GM23338 (cell line): ENCODE data around the gene ARF5. TPM values are rescaled to one million over a fixed set of nuclear protein-coding genes. Genes with fewer than 3 reads are reported as not detected.

Source experiments
- ATAC-seq: fragments of 200-7000 bp; cut with Tn5 transposase; 3 replicates; pipeline ENCODE4 v1.9.1; 2020
- DNase-seq: peaks from one replicate; pipeline ENCODE4 v3.0.0-alpha.2; 2015; ENCODE audit warnings: low spot score
- H2AFZ ChIP-seq: fragments of 200-600 bp; sonication (generic); 2 replicates; pipeline ENCODE4 v1.8.0; 2016; ENCODE audit warnings: antibody characterized with exemption, mild to moderate bottlenecking, moderate library complexity
- H3F3A ChIP-seq: fragments of 200-600 bp; sonication (generic); replicated peaks from 2 replicates; pipeline ENCODE4 v1.8.0; 2017; ENCODE audit warnings: antibody characterized with exemption, mixed run types, low read depth
- H3K27ac ChIP-seq: fragments of 200-600 bp; sonication (generic); 2 replicates; pipeline ENCODE4 v1.6.1; 2016; ENCODE audit warnings: low read depth
- H3K27me3 ChIP-seq: fragments of 200-600 bp; sonication (generic); 2 replicates; pipeline ENCODE4 v1.8.0; 2016; ENCODE audit warnings: mild to moderate bottlenecking, mixed run types, moderate library complexity; ENCODE audit not compliant: insufficient read depth
- H3K36me3 ChIP-seq: fragments of 200-600 bp; sonication (generic); 2 replicates; pipeline ENCODE4 v1.8.0; 2016; ENCODE audit warnings: mild to moderate bottlenecking; ENCODE audit not compliant: insufficient read depth
- H3K4me1 ChIP-seq: fragments of 200-600 bp; sonication (generic); 2 replicates; pipeline ENCODE4 v1.8.0; 2016; ENCODE audit warnings: mild to moderate bottlenecking, moderate library complexity; ENCODE audit not compliant: insufficient read depth
- H3K4me2 ChIP-seq: fragments of 200-600 bp; sonication (generic); 2 replicates; pipeline ENCODE4 v1.7.1; 2017; ENCODE audit warnings: mixed run types
- H3K4me3 ChIP-seq: fragments of 200-600 bp; sonication (generic); 2 replicates; pipeline ENCODE4 v1.6.1; 2016; ENCODE audit warnings: mixed run types
- H3K79me2 ChIP-seq: fragments of 200-600 bp; sonication (generic); replicated peaks from 2 replicates; pipeline ENCODE4 v1.8.0; 2017; ENCODE audit warnings: mild to moderate bottlenecking; ENCODE audit not compliant: insufficient read depth
- H3K9me2 ChIP-seq: fragments of 200-600 bp; sonication (generic); 2 replicates; pipeline ENCODE4 v1.8.0; 2017; ENCODE audit not compliant: insufficient read depth
- H4K20me1 ChIP-seq: fragments of 200-600 bp; sonication (generic); replicated peaks from 2 replicates; pipeline ENCODE4 v1.8.0; 2017; ENCODE audit warnings: mild to moderate bottlenecking; ENCODE audit not compliant: insufficient read depth
- H3K27ac Mint-ChIP-seq: 2 replicates; pipeline ENCODE4 v1.8.0; 2020; ENCODE audit warnings: inconsistent platforms, mild to moderate bottlenecking, moderate library complexity, mixed read lengths
- H3K27me3 Mint-ChIP-seq: 3 replicates; pipeline ENCODE4 v1.8.0; 2022; ENCODE audit warnings: low read depth, mild to moderate bottlenecking, moderate library complexity, mixed read lengths, inconsistent platforms; ENCODE audit not compliant: insufficient read depth, poor library complexity
- H3K36me3 Mint-ChIP-seq: 3 replicates; pipeline ENCODE4 v1.8.0; 2021; ENCODE audit warnings: low read depth, mild to moderate bottlenecking, inconsistent platforms, moderate library complexity, mixed read lengths
- H3K4me1 Mint-ChIP-seq: 3 replicates; pipeline ENCODE4 v1.8.0; 2020; ENCODE audit warnings: mild to moderate bottlenecking, inconsistent platforms, mixed read lengths
- H3K4me3 Mint-ChIP-seq: 3 replicates; pipeline ENCODE4 v1.8.0; 2021; ENCODE audit warnings: moderate library complexity, mild to moderate bottlenecking, inconsistent platforms, mixed read lengths
- H3K9me3 Mint-ChIP-seq: 3 replicates; pipeline ENCODE4 v1.8.0; 2020; ENCODE audit warnings: moderate library complexity, mild to moderate bottlenecking, inconsistent platforms, mixed read lengths
- CREB1 ChIP-seq: fragments of 250-450 bp; sonication (Bioruptor Pico); IDR thresholded peaks from 2 replicates; pipeline ENCODE4 v1.5.0; 2020; ENCODE audit warnings: low read depth, mild to moderate bottlenecking, moderate library complexity
- ETS1 ChIP-seq: IDR thresholded peaks from 2 replicates; pipeline ENCODE4 v1.6.1; 2016; ENCODE audit warnings: antibody characterized with exemption
- EZH2phosphoT487 ChIP-seq: fragments of 200-600 bp; sonication (generic); IDR thresholded peaks from one replicate; pipeline ENCODE4 v1.8.1; 2018; ENCODE audit warnings: antibody characterized with exemption; ENCODE audit not compliant: unreplicated experiment
- POLR2AphosphoS5 ChIP-seq: IDR thresholded peaks from 2 replicates; pipeline ENCODE4 v1.6.1; 2016; ENCODE audit warnings: antibody characterized with exemption, low read depth
- REST ChIP-seq: IDR thresholded peaks from one replicate; pipeline ENCODE4 v1.6.1; 2018; ENCODE audit warnings: antibody characterized with exemption; ENCODE audit not compliant: unreplicated experiment
- STAT1 ChIP-seq: IDR thresholded peaks from one replicate; pipeline ENCODE4 v1.6.1; 2016; ENCODE audit warnings: antibody characterized with exemption; ENCODE audit not compliant: unreplicated experiment
- ZNF462 ChIP-seq: fragments of 250-450 bp; sonication (Bioruptor Pico); IDR thresholded peaks from 2 replicates; pipeline ENCODE4 v1.5.0; 2020; ENCODE audit warnings: mild to moderate bottlenecking, moderate library complexity
- polyA plus RNA-seq: library from polyadenylated mRNA; unstranded; fragments of >200 nt; fragmentation: Nextera tagmentation; extraction: Ambion mirVana; gene quantifications from 2 replicates; pipeline ENCODE4 v1.2.1, GENCODE V29; 2016
- total RNA-seq: library from RNA; depleted of rRNA; stranded (reverse); fragments of >200 nt; shearing (Covaris generic); gene quantifications from 2 replicates; pipeline ENCODE4 v1.2.3, GENCODE V29; 2014

The ARF5 gene
- total and polyA plus RNA-seq, 2 experiments from 2014 or later, result 196 to 201 TPM

DNA sequence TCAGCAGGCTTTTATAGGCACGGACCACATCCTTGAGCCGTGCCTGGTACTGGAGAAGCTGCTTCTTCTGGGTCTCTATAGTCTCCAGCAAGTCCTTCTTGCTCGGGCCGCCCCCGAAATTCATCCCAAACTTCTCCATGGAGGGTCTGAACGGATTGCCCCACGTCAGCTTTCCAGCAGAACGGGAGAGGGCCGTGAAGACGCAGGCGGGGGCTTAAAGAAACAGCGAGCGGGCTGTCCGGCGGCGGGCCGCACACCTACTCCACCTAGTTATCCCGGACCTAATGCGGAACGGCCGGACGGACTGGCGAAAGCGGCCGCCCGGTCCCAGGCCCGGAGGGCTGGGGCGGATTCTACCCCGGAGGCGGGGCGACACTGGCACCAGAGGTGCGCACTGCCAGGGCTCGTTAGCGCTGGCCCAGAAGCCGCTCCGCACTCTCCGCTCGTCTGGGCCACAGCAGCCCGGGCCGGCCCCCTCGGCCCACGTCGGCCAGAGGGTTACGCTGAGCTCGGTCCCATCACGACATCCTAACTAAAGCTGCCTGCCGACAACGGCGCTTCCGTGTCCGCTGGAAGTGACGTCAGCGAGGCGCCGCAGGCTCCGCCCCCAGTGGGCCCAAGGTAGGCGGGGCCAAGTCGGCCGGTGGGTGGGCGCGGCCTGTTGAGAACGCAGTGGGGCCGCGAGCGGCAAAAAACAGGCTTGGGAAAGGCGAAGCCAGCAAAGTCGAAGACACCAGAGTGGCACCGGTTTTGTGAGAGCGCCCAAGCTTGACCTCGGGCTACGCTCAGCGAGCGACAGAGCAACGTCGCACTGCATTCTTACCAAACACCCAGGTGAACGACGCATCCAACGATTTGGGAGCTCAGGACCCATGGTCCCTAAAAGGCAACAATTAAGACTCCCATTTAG is 2.9 kb upstream of the ARF5 start, which contains the start of gene GCC1:
Gene GCC1, minus strand, starts transcription at position 553 of the 910 bp plus-strand sequence. Its CDS starts 414 bp downstream, at position 139.
- peak; percentile 94 for DNase-seq
- Histone ChIP-seq H3K27ac (no peak within 1 kb of the TSS), H3K4me3 (peak within 1 kb of the TSS; percentile 92), H3K27me3 (peaks cover 24% of the 10 kb centered on the region), H3K79me2 (peaks cover 34% of the 10 kb centered on the region), H3K4me1 (peaks cover 27% of the 10 kb centered on the region), H3K9me2 (no peaks in the 10 kb centered on the region), H2AFZ (peak within 1 kb of the TSS; percentile 99), H3K4me2 (peak within 1 kb of the TSS; percentile 99), H3K36me3 (peaks cover 7% of the 10 kb centered on the region; the same call in 1 of the 2 replicates), H3F3A (peaks cover 8% of the 10 kb centered on the region), H4K20me1 (peaks cover 30% of the 10 kb centered on the region)
- peaks cover 26% of the 10 kb centered on the region for H3K4me1 Mint-ChIP-seq
- H3K9me3 Mint-ChIP-seq, result no peaks in the 10 kb centered on the region; the same call in 2 of the 3 replicates
- ATAC-seq, result peak; percentile 57
- H3K27me3 Mint-ChIP-seq, result peaks cover 27% of the 10 kb centered on the region
- TF ChIP-seq ETS1, result peak; percentile 82
- peak; percentile 95 for TF ChIP-seq CREB1 (CRISPR knock-in tag)
- TF ChIP-seq POLR2AphosphoS5, result peak; percentile 94
- TF ChIP-seq EZH2phosphoT487, result no peak
- H3K4me3 Mint-ChIP-seq, result peak within 1 kb of the TSS; percentile 93
- H3K36me3 Mint-ChIP-seq, result peaks cover 29% of the 10 kb centered on the region
- H3K27ac Mint-ChIP-seq, result peak within 1 kb of the TSS; percentile 81

GRCh38 chr7:127586346-127586745 is 1.9 kb upstream of the ARF5 start:
- Mint-ChIP-seq H3K27ac (no peak overlapping the region), H3K36me3 (peaks cover 39% of the 10 kb centered on the region)
- ATAC-seq, result no peak
- no peak for TF ChIP-seq ETS1
- TF ChIP-seq STAT1, result no peak
- no peak for TF ChIP-seq REST
- TF ChIP-seq ZNF462 (CRISPR knock-in tag), result no peak

More at GRCh38 chr7:127586346-127586745, 1.9 kb upstream of the ARF5 start:
- Histone ChIP-seq H3K4me1 (peaks cover 27% of the 10 kb centered on the region), H3K9me2 (no peaks in the 10 kb centered on the region), H3K79me2 (peaks cover 34% of the 10 kb centered on the region), H3F3A (peaks cover 8% of the 10 kb centered on the region), H2AFZ (no peak overlapping the region), H3K27ac (no peak overlapping the region), H3K4me2 (no peak overlapping the region; the same call in 1 of the 2 replicates), H3K4me3 (peak overlapping the region; percentile 92; the same call in 1 of the 2 replicates), H3K36me3 (peaks cover 3% of the 10 kb centered on the region), H3K27me3 (peaks cover 24% of the 10 kb centered on the region), H4K20me1 (peaks cover 25% of the 10 kb centered on the region)
- peak overlapping the region; percentile 5; the same call in 2 of the 3 replicates for H3K4me3 Mint-ChIP-seq
- H3K27me3 Mint-ChIP-seq, result peaks cover 32% of the 10 kb centered on the region
- peak; percentile 17 for DNase-seq
- H3K9me3 Mint-ChIP-seq, result no peaks in the 10 kb centered on the region; the same call in 2 of the 3 replicates
- H3K4me1 Mint-ChIP-seq, result peaks cover 26% of the 10 kb centered on the region
